ENCODE results near the gene TATDN2.
A peak's percentile ranks its signal among the peaks of the same experiment; 100 is the strongest.

The TATDN2 gene

GRCh38 chr3:10322352-10322710 is 74.1 kb downstream of the TATDN2 start:
- no peak for DNase-seq (ENCODE audit: low read depth)
- TF ChIP-seq CTCF (conservative IDR thresholded peaks at IDR 0.05; ENCODE audit: low read length) = peak; percentile 35; the same call in 1 of the 2 replicates

GRCh38 chr3:10327592-10327991 is 79.3 kb downstream of the TATDN2 start:
- no peak overlapping the region for H3K4me3 ChIP-seq (ENCODE audit: low read length)
- no peak for TF ChIP-seq CTCF (conservative IDR thresholded peaks at IDR 0.05; ENCODE audit: low read length)

More at GRCh38 chr3:10322352-10322710, 74.1 kb downstream of the TATDN2 start:
- H3K4me3 ChIP-seq (ENCODE audit: low read length) = no peak overlapping the region

GRCh38 chr3:10328460-10329071 is 80.3 kb downstream of the TATDN2 start:
- H3K4me3 ChIP-seq (ENCODE audit: low read length) = no peak overlapping the region
- no peak for DNase-seq (ENCODE audit: low read depth)
- TF ChIP-seq CTCF (conservative IDR thresholded peaks at IDR 0.05; ENCODE audit: low read length) = no peak

More at GRCh38 chr3:10327592-10327991, 79.3 kb downstream of the TATDN2 start:
- DNase-seq (ENCODE audit: low read depth) = no peak

GRCh38 chr3:10329495-10330015 is 81.3 kb downstream of the TATDN2 start:
- TF ChIP-seq CTCF (conservative IDR thresholded peaks at IDR 0.05; ENCODE audit: low read length) = no peak
- no peak overlapping the region for H3K4me3 ChIP-seq (ENCODE audit: low read length)
- DNase-seq (ENCODE audit: low read depth) = no peak

- DNase-seq (ENCODE audit: low read depth) = no peak
- H3K4me3 ChIP-seq (ENCODE audit: low read length) = no peak overlapping the region
- no peak for TF ChIP-seq CTCF (conservative IDR thresholded peaks at IDR 0.05; ENCODE audit: low read length)
Observed at GRCh38 chr3:10330319-10330718, 82.1 kb downstream of the TATDN2 start.

All from AG10803 (cell line).